Urinary bladder (tissue), 4 donors: Measurements from ENCODE around the gene CCM2. TPM values are rescaled to one million over a fixed set of nuclear protein-coding genes. Genes with fewer than 3 reads are reported as not detected.

Experiments
- DNase-seq: peaks from one replicate; pipeline ENCODE4 v3.0.0-alpha.2; 2015; ENCODE audit errors: extremely low spot score
- H3K27ac ChIP-seq: one replicate; pipeline ENCODE4 v1.5.1; 2013; ENCODE audit warnings: low read depth, mild to moderate bottlenecking, moderate library complexity
- H3K36me3 ChIP-seq: one replicate; pipeline ENCODE4 v1.6.1; 2013; ENCODE audit warnings: mild to moderate bottlenecking, moderate library complexity; ENCODE audit not compliant: insufficient read depth
- H3K4me1 ChIP-seq: one replicate; pipeline ENCODE4 v1.6.1; 2013; ENCODE audit warnings: mild to moderate bottlenecking, moderate library complexity; ENCODE audit not compliant: insufficient read depth
- H3K4me3 ChIP-seq: one replicate; pipeline ENCODE4 v1.5.1; 2013; ENCODE audit warnings: low read depth, low read length
- WGBS: extraction: QIAGEN DNeasy Blood & Tissue Kit; methylation state at CpG from one replicate; pipeline ENCODE4 v1.1.7; 2013; 5-methylcytosine and 5-hydroxymethylcytosine counted together
- polyA plus RNA-seq: library from polyadenylated mRNA; stranded (reverse); fragments of 200-250 nt; gene quantifications from one replicate; pipeline ENCODE4 v1.2.3, GENCODE V29; 2013
- total RNA-seq: library from RNA; depleted of rRNA; stranded (reverse); fragments of >200 nt; gene quantifications from one replicate; pipeline ENCODE4 v1.2.3, GENCODE V29; 2014
- donor health status: healthy with polysubstance abuse.
- donor health status: healthy.

Gene CCM2
- total and polyA plus RNA-seq, 2 donors: 19.5 to 42.0 TPM

DNA sequence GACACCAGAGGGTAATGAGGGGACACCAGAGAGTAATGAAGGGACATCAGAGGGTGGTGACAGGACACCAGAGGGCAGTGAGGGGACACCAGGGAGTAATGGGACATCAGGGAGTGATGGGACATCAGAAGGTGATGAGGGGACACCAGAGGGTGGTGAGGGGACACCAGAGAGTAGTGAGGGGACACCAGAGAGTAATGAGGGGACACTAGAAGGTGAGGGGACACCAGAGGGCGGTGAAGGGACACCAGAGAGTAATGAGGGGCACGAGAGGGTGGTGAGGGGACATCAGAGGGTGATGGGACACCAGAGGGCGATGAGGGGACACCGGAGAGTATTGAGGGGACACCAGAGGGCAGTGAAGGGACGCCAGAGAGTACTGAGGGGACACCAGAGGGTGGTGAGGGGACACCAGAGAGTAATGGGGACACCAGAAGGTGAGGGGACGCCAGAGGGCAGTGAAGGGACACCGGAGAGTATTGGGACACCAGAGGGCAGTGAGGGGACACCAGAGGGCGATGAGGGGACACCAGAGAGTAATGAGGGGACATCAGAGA lies 78.2 kb downstream of the CCM2 start:
- WGBS: 90% methylated on average over 8 of the region's 8 CpGs
- H3K36me3 ChIP-seq: peaks cover 2% of the 10 kb centered on the region
- no peak for DNase-seq
- no peaks in the 10 kb centered on the region for H3K4me1 ChIP-seq
- no peak overlapping the region for H3K27ac ChIP-seq
- H3K4me3 ChIP-seq: no peak overlapping the region

GRCh38 chr7:45080265-45080957 lies 80.4 kb downstream of the CCM2 start:
- 93% methylated on average over 17 of the region's 17 CpGs for WGBS

DNA sequence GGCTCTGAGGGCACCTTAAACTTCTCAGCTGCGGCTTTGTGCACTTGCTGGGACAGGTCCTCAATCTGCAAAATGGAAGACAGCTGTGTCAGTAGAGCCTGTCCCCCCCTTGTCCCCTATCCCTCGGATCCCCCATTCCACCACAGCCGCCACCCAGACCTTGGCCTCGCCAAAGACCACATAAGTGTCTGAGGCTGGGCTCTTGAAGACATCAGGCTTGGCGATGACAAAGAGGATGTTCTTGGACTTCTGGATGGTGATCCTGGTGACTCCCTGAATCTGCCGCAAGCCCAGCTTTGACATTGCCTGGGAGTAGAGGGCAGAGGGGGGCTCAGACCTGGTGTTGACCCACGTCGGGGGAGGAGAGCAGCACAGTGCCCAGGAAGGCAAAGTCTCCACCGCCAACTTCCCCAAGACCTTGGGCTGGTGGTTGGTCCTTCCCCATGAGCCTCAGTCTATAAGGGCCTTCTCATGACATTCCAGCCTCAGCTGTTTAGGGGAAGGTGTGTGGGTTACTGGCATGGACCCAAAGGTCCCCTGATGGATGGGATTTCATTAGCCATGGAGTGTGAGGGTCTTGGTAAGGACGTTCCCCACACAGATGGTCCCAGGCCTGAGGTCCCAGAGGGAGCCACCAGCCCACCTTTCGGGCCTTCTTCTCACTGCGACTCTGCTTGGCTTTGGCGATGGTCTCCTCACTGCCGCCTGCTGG lies 81.1 kb downstream of the CCM2 start:
- no peak for DNase-seq

More at GRCh38 chr7:45080265-45080957, 80.4 kb downstream of the CCM2 start:
- H3K27ac ChIP-seq: no peak overlapping the region
- no peak for DNase-seq
- no peaks in the 10 kb centered on the region for H3K4me1 ChIP-seq
- H3K36me3 ChIP-seq: peaks cover 2% of the 10 kb centered on the region
- H3K4me3 ChIP-seq: no peak overlapping the region

DNA sequence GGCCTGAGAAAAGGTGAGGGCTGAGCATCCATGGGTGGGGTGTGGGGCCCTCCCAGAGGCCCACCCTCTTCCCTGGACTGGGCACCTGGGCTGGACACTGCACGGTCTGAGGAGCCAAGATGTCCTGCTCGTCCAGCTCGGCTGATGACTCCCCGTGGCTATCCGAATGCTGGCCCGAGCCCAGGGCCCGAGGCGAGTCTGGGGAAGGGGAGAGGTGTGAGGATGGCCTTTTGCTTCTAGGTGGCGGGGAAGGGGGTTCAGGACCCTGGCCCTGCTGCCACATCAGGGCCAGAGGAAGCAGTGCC lies 81.6 kb downstream of the CCM2 start:
- Histone ChIP-seq H3K4me3 (no peak overlapping the region), H3K4me1 (no peaks in the 10 kb centered on the region), H3K27ac (no peak overlapping the region), H3K36me3 (no peaks in the 10 kb centered on the region)
- DNase-seq: no peak
- WGBS: 90% methylated on average over 9 of the region's 9 CpGs

More for the DNA sequence above, 81.1 kb downstream of the CCM2 start:
- Histone ChIP-seq H3K36me3 (peaks cover 1% of the 10 kb centered on the region), H3K4me3 (no peak overlapping the region), H3K27ac (no peak overlapping the region), H3K4me1 (no peaks in the 10 kb centered on the region)
- WGBS: 90% methylated on average over 14 of the region's 14 CpGs

GRCh38 chr7:45082031-45082830 lies 82.2 kb downstream of the CCM2 start:
- 74% methylated on average over 18 of the region's 18 CpGs for WGBS
- no peak overlapping the region for H3K4me3 ChIP-seq
- no peak for DNase-seq
- no peak overlapping the region for H3K27ac ChIP-seq
- no peaks in the 10 kb centered on the region for H3K36me3 ChIP-seq
- no peaks in the 10 kb centered on the region for H3K4me1 ChIP-seq

GRCh38 chr7:45082831-45083331 lies 82.9 kb downstream of the CCM2 start:
- Histone ChIP-seq H3K27ac (no peak overlapping the region), H3K4me3 (no peak overlapping the region), H3K36me3 (no peaks in the 10 kb centered on the region), H3K4me1 (no peaks in the 10 kb centered on the region)
- DNase-seq: no peak
- WGBS: 78% methylated on average over 10 of the region's 10 CpGs

GRCh38 chr7:45084336-45084735 lies 84.3 kb downstream of the CCM2 start:
- Histone ChIP-seq H3K36me3 (no peaks in the 10 kb centered on the region), H3K27ac (no peak overlapping the region), H3K4me1 (no peaks in the 10 kb centered on the region), H3K4me3 (no peak overlapping the region)
- 72% methylated on average over 5 of the region's 5 CpGs for WGBS
- no peak for DNase-seq

DNA sequence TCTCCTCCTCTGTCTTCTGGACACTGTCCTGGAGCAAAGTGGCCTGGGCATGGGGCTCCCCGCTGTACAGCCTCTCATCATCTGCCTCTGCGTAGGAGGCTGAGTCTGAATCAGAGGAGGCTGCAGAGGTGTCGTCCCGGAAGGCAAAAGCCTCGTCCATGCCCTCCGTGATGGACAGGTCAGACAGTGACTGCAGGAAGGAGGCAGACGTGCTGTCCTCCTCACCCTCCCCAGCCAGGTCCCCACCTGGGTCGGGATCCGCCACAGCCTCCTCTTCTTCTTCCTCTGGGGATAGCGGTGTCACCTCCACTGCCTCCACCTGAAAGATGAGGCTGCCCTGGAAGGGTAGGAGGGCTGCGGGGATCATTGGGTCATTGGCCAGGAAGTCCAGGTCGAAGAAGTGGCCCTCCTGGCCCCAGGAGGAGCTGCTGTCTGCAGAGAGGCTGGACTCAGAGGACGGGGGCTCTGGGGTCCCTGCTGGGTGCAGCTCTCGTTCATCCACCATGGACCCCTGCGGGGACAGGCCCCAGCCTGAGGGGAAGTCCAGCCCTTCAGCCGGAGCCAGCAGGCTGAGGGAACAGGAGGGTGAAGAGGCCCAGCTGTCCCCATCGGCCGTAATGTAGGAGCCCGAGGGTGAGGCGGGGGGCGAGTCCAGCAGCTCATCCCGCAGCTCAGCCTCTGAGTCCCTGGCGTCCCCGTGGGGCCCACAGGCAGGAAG lies 85.1 kb downstream of the CCM2 start:
- Histone ChIP-seq H3K36me3 (no peaks in the 10 kb centered on the region), H3K4me3 (no peak overlapping the region), H3K4me1 (no peaks in the 10 kb centered on the region), H3K27ac (no peak overlapping the region)
- no peak for DNase-seq
- WGBS: 67% methylated on average over 24 of the region's 24 CpGs

DNA sequence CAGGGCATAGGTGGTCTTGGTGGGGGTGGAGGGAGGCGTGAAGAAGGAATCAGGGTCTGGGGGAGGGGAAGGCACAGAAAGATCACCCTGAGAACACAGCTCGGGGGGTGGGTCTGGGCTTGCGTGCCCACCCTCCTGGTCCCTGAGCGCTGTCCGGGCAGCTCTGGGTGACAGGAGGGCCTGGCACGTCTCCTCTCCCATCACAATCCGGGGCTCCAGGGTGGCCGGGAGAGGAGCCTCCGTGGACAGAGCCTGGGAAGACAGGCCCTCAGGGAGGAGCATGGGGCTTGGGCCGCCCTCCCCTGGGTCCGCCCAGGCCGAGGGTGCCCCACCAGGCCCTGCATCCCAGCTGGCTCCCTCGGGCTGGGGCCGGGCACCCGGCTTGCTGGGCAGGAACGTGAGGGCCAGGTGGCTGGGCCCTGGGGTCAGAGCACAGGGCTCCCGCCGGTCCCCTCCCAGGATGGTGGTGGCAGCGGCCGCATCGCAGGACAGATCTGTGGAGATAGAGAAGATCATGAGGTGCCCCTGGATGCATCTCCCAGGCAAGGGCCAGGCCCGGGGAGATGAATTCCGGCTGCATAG lies 85.7 kb downstream of the CCM2 start:
- no peak overlapping the region for H3K27ac ChIP-seq
- no peaks in the 10 kb centered on the region for H3K4me1 ChIP-seq
- no peak for DNase-seq
- no peaks in the 10 kb centered on the region for H3K36me3 ChIP-seq
- WGBS: 76% methylated on average over 23 of the region's 23 CpGs
- H3K4me3 ChIP-seq: no peak overlapping the region

DNA sequence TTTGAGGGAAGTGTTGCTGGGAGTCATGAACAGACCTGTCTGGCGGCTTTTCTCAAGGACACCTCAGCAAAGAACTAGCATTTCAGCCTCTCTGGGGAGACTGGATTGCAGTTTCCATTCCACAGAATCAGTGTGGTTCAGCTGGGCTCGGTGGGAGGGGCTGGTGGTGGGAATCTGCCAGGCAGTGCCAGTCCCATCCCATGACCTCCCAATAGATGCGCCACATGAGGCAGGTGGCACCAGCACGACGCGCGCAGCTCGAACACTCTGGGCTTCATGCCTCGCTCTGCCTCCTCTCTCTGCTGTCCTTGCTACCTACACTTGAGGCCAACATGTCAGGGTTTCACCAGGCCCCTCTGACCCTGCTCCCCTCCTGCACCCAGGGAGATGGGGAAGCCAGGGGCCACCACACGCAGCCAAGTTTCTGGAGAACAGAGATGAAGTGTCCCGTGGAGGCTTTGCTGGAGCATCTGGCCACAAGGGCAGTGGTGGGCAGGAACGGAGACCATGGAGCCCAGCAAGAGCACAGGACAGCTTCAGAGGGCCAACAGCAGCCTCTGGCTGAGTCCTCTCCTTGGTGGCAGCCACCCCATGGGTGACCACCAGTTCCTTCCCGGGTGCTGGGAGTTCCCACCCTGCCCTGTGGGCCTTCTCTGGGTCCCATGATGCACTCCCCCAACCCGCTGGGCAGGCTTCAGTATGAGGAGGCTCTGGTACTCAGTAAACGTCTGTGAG lies 86.5 kb downstream of the CCM2 start:
- H3K27ac ChIP-seq: no peak overlapping the region
- no peaks in the 10 kb centered on the region for H3K4me1 ChIP-seq
- no peaks in the 10 kb centered on the region for H3K36me3 ChIP-seq
- H3K4me3 ChIP-seq: no peak overlapping the region
- DNase-seq: no peak
- 89% methylated on average over 15 of the region's 15 CpGs for WGBS

GRCh38 chr7:45087301-45088145 lies 87.5 kb downstream of the CCM2 start:
- Histone ChIP-seq H3K27ac (no peak overlapping the region), H3K4me3 (no peak overlapping the region), H3K36me3 (no peaks in the 10 kb centered on the region), H3K4me1 (no peaks in the 10 kb centered on the region)
- 91% methylated on average over 6 of the region's 6 CpGs for WGBS
- no peak for DNase-seq
